Superior temporal gyrus (tissue), 1 donor: ENCODE measurements around the gene SMYD5.
A peak's percentile ranks its signal among the peaks of the same experiment; 100 is the strongest.

Experiments used
- DNase-seq: peaks from one replicate; pipeline ENCODE4 v3.0.0-alpha.2; 2016; ENCODE audit errors: extremely low spot score

Gene SMYD5

DNA sequence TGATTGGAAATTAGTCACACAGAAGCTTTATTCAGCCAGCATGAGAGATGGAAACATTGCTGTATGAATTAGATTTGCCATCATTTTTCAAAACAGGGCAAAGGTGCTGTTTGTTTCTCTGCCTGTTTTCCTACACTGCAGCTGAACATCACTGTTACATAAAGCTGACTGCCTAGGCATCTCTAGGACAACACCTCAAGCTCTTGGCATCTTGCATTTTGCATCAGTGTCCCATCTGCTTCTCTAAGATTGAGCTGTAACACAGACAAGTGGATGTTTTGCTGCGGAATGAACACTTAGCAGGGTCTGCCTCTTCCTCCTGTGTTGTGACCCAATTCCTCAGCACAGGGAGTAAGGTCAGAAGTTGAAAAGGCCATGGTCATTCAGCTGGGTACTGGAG is 24.9 kb downstream of the SMYD5 start:
- peak; percentile 37 for DNase-seq

DNA sequence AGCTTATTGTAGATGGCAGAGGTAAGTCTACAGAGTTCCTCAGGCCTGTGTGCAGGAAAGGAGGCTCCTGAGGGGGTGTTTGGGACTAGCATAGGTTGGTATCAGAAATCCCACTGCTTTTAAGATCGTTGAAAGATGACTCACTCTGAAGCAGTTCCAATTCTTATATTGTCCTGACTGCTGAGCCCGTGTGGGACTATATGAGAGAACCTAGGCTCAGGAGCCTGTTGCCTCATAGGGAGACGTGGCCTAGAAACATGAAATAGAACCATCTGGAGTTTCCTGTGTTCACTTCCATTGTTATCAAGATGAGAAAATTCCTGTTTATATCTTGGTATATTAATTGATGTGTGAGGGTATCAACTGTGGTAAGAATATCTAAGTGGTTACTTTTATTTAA is 25.7 kb downstream of the SMYD5 start:
- DNase-seq: no peak

DNA sequence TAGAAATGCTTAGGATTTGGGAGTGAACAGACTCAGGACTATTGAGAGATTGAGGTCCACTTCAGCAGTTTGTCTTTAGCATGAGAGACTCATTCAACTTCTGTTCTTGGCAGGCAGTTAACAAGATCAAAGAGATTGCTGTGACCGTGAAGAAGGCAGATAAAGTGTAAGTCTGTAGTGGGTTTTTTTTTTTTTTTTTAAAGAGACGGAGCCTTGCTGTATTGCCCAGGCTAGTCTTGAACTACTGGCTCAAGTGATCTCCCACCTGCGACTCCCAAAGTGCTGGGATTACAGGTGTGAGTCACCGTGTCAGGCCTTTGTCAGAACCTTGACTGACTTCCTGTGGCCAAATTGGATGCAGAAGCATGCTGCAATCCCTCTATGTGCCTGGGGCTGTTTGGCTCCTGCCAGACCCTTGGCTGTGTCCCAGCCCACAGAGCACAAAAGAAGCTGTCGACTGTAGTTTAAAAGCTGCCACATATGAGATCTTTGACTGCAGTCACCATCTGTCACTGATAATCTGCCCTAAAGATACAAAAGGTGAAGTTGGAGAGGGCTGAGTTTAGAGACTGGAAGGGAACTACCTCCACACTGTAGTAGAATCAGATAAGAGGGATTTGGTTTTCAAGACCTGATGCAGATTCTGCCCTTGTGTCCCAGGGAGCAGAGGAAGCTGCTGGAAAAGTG is 30.0 kb downstream of the SMYD5 start:
- DNase-seq: no peak

DNA sequence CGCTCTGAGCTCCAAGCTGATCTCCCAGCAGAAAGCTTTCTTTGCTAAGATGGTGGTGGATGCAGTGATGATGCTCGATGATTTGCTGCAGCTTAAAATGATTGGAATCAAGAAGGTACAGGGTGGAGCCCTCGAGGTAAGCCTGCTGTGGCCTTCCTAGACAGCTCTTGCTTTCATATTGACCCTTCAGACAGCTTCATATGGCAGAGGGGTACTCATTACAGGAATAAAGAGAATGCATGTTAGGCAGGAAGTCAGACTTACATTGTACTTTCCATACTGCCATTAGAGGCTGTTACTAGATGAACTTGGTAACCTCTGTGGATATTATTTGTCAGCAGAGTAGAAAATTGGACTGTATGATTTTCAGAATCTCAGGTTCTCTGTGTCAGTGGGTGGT is 30.5 kb downstream of the SMYD5 start:
- DNase-seq: no peak

DNA sequence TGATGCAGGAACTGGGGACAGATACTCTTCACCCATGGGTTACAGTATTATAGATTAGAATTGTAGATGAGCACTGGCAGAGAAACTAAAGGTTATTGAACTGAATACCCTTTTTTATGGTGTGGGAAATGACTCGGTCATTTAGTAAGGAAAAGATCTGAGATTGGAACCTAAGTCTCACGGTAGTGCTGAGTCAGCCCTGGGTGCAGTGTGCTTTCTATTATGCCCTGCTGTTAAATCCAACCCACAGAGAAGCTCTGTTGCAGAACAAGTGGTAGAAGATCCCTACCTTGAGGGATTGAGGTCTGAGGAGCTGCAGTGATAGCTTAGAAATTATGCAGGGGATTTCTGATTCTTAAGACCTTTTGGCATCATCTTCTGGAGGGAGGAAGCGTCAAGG is 32.8 kb downstream of the SMYD5 start:
- DNase-seq: no peak

DNA sequence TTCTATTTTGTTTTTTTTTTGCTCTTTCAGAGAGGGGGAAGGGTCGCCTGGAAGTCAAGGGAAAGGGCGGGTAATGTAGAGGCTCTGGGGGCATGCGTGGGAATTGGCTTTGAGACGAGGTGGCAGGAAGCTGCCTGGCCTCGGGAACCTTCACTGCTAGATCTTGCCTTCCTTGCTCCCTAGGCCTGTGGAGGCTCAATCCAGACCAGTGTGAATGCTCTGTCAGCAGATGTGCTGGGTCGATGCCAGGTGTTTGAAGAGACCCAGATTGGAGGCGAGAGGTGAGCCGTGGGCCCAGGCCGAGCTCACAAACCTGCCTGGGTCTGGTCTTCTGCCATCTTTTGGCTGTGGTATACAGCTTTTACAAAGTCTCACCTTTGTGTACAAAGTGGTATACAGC is 35.6 kb downstream of the SMYD5 start:
- no peak for DNase-seq

DNA sequence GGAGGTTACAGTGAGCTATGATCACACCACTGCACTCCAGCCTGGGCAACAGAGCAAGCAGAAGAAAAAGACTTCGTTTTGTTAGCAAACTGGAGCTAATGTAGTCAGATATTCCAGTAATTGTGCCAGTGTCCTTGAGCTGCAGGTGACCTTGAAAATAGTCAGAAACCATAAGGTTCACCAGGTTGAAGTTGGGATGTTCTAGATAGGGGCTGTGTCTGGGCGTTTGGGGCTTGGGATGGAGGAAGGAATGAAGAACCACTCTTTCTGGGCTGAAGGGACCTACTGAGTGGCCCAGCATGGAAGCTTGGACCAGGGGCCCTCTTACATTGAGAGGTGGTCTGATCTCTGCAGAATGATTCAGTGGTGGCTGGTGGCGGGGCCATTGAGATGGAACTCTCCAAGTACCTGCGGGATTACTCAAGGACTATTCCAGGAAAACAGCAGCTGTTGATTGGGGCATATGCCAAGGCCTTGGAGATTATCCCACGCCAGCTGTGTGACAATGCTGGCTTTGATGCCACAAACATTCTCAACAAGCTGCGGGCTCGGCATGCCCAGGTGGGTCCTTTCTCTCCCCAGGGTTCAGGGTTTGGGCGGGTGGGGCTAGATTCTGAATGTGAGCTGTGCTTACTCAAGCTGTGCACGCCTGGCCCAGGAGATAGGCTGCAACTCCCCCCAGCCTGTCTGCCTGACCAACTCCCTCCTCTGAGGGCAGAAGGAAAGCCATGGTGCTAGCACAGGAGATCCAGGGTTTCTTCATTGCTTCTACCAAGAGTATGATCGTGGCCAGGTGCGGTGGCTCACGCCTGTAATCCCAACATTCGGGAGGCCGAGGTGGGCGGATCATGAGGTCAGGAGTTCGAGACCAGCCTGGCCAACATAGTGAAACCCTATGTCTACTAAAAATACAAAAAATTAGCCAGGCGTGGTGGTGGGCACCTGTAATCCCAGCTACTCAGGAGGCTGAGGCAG is 37.1 kb downstream of the SMYD5 start:
- DNase-seq: no peak

DNA sequence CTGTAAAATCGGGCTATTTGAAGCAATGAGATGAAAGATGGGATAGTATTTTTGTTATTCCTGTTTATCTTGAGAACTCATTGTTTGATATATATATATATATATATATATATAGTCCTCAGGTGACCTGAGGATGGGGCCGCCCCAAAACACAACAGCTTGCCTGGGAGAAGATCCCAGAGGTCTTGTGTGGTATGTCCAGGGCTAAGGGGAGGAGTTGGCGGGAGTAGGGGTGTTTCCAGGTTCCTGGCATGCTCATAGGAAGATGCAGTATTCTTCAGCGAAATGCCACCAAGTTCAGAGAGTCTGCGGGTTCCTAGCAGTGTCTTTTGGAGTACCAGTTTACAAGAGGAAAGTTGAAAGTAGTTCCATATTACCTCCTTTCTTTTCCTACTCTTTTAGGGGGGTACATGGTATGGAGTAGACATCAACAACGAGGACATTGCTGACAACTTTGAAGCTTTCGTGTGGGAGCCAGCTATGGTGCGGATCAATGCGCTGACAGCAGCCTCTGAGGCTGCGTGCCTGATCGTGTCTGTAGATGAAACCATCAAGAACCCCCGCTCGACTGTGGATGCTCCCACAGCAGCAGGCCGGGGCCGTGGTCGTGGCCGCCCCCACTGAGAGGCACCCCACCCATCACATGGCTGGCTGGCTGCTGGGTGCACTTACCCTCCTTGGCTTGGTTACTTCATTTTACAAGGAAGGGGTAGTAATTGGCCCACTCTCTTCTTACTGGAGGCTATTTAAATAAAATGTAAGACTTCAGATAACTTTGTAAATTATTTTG is 38.4 kb downstream of the SMYD5 start:
- DNase-seq: no peak

DNA sequence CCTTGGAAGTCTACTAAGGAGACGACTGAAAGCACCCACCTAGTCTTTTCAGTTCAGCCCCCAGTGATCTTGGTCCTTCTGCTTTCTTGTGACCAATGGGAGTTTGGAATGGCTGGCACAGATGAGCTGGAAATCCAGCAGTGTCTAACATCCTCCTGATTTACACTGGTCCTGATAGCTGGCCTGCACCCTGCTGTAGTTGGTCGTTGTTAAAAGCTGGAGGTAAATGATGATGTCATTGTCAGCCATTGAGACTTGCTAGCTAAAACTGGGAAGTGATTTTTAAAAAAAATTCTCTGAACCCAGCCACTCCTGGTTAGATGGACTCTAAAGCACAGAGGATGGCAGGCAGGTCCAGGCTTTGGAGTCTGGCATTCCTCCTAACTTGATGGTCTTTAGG is 39.4 kb downstream of the SMYD5 start:
- DNase-seq: no peak

DNA sequence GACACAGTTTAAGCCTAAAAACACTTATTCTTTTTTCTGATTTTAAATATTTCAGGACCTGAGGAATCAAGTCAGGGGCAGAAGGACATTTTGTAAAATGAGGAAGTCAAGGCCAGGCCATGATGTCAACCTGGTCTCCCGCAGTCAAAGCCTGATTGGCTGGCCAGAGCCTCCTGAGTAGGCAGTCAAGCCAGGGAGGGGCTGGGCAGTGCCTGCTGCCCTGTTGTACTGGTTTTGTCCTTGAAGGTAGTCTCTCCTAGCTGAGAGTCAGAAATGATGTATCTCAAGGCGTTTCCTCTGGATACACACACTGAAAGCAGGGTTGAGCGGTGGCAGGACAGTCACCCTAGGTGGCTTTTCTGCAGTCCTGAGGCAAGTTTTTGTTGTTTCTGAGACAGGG is 39.9 kb downstream of the SMYD5 start:
- DNase-seq: no peak

DNA sequence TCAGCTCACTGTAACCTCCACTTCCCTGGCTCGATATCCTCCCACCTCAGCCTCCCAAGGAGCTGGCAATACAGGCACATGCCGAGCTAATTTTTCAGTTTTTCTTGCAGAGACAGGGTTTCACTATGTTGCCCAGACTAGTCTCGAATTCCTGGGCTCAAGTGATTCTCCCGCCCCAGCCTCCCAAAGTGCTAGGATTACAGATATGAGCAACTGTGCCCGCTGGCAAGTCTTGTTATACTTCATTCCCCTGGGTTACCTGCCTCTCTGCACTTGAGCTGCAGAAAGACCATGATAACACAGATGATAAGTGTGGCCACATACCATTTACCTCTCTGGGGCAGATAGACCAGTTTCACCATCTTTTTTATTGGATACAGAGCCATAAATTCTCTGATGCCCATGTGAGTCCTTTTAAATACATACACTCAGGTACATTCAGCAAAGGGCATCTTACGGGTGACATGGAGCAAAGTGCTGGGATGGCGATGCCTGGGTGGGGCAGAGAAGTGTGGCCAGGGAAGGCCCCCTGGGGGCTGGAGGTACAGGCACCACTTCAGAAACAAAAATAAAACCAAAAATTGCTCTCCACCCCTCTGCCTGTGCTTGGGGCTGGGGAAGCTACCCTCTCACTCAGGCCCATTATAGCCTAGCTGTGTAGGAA is 40.4 kb downstream of the SMYD5 start:
- DNase-seq: no peak

DNA sequence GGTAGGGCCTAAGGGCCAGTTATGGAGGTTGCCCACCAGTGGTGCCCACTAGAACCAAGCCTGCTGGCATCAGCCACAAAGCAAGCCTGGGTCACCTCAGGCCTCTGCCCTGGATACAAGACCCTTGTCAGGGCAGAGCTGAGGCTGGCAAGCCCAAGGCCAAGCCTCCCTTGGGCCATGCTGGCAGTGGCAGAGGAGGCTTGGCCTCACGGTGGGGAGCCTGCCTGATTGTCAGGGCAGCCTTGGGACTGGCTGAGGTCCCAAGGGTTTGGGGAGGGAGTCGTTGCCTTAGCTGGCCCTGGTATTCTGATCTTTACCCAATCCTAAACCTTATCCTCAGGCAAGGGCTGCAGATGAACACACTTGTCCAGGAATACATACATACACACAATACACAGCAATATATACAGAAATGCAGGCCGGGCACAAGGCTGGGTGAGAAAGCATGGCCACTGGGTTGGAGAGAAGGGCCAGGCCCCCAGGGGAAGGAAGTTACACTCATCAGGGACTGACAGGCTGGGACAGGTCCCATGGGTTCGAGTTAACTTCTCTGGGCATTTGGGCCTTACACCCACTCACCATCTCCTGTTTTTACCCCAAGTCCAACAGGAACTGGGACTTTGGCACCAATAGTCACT is 41.1 kb downstream of the SMYD5 start:
- DNase-seq: no peak

DNA sequence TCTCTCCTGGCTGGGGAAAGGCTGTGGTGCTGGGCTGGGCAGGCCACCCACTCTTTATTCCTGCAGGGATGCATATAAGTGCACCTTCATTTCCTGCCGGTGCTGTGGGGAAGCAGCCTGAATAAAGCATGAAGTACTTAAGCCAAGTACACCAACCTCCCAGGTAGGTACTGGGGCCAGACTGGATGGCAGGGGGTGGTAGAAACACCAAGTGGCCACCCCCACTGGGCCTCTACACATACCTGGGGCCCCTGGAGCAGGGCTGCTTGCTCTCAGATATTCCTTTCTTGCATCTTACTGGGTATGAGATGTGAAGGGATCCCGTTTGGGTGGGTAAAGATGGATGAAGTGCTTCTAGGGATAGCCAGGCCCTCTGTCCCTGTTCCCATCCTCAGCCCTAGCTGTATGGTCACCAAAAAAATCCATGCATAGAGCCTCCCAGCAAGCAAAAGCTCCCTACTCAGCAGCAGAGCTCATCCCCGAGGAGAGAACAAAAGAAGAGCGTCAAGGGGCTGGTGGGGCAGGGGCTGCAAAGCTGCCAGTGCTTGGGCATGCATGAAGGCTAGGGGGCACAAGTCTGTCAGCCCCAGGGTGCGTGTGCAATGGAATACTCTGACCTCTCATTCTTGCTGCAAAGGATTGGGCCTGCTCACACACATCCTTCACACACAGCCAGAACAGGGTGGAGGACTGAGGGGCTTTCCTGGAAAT is 42.0 kb downstream of the SMYD5 start:
- DNase-seq: no peak

DNA sequence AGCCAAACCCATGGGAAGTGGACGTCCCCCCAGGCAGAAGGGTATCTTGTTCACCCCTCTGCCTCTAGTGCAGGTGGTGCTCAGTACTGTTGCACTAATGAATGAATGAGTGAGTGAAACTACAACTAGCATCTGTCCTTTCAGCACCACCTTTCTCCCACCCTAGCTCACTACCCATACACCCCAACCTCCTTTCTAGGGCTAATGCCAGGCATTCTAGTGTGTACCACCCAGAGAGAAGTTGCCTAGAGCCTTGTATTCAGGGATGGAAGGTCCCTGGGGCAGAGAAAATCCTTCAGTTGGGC is 42.5 kb downstream of the SMYD5 start:
- no peak for DNase-seq

DNA sequence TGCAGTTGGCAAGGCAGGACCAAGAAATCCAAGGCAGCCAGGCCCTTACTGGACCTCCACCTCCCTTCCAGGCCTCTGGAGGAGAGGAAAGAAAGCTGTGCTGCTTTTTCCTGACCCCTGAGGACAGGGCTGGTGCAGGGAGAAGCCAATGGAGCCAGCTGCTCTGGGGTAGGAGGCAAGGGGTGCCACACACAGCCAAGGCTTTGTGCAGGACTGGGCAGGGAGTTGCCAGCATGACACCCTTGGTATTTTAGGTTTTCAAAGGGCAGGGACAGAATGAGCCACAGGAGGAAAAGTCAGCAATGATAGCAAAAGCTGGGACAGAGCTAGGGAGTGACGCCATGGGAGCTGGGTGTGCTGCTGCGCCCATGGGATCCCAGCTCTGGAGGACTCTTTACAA is 43.0 kb downstream of the SMYD5 start:
- DNase-seq: no peak

DNA sequence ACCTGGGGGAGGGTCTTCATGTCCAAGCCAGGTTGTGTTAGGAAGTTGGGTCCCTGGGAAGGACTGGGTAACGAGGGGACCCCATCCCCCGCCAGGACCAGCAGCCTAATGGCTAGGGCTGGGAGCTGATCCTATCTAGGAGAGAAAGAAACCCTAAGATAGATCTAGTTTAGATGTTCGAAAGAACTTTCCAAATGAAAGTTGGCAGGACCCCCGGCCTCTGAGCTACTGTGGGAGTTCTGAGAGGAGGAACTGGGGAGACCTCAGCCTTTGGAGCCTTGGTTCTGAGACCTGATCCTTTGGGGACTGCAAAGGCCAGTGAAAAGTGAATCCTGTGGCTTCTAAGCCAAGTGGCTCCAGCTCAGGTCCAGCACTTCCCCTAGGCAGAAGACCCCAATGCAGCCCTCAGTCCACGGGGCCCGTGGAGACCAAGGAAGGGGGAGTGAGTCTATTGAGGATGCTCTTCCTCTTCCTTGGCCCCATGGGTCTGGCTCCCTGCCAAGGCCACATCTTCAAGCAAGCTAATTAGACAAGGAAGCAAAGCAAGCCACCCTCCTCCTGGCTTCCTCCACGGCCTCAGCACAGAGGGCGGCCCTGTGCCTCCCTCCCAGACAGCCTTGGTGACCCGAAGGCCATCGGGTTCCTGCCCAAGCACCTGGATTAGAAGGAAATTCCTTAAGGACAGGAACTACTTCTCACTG is 43.5 kb downstream of the SMYD5 start:
- DNase-seq: no peak

DNA sequence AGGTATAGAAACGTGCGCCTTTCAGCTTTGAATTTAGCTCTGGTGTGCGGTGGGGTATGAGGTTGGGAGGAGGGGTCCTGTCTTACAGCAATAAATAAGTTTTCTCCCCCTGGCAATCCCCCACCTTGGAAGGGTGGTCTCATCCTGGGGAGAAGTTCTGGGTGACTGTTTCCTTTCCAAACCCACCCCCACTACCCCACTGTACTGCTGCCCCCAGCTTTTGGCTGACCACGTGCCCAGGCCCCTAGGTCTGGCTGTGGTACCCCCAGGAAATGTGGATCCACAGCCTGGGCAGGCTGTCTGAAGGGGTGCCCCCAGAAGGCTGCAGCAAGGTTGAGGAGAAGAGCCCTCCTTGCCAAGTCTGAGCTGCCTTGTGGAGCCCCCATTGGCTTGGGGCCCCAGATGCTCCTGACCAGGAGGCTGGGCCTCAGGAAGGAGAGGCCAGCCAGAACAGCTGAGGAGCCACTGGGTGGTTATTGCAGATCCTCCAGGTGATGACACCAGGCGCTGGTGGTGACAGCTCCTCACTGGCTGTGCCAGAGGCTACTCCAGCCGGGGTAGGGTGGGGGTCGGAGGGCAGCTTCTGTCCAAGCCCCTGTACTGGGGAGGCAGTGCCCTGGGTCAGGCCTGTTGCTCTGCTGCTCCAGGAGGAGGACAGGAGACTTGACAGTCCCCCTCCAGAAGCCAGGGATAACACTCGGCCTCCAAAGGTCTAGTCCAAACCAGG is 44.3 kb downstream of the SMYD5 start:
- no peak for DNase-seq

DNA sequence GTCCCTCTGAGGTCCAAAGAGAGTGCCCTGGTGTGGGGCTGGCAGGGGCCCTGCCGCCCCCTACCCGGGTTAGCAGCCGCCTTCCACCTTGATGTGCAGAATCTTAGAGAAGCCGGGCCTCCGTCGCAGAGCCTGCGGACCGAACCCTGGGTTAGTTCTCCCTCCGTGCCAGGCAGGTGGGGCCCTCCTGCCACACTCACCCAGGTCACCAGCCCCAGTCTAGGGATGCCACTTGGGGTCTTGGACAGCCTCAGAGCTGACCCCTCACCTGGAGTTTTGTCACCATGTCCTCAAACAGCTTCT is 44.8 kb downstream of the SMYD5 start:
- no peak for DNase-seq

DNA sequence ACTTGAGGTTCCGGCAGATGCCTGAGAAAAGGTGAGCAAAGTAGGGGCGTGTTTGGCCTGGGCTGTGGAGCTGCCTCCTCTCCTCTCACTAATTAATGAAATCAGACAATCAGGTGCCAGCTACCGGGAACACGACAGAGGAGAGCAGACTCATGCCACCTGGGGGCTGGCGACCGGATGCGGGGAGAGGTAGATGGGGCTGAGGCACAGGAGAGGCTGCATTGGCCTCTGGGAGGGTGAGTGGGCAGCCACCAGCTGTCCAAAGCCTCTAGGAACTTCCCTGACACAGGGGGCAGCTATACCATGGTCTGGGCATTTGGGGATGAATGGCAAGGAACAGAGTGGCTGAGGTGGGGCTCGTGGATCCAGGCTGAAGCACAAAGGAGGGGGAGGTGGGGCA is 45.2 kb downstream of the SMYD5 start:
- no peak for DNase-seq
